ENCODE results near the gene CRELD1. TPM values are rescaled to one million over a fixed set of nuclear protein-coding genes. Genes with fewer than 3 reads are reported as not detected.

CRELD1 gene
- total and polyA plus RNA-seq, 9 donors, result 11.2 to 35.2 (median 29.0) TPM

DNA sequence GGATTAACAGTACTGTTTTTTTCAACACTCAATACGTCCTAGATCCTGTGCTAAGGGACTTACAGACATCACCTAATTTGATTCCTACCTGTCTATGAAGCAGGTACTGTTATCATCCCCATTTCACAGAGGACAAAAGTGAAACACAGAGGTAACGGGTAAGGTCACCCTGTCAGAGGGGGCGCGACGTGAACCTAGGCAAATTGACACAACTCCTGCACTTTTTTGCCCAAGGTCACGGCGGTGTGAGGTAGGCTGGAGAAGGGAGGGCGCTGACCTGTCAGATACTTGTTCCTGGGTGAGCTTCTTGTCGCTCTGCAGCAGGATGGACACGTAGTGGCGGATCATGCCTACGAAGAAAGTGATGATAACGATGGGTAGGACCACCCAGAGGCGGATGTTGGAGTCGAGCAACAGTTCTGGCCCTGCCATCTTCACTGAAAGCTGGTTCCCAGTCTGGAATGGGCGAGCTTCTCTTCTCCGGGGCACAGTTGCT lies 52.6 kb downstream of the CRELD1 start:
- Histone ChIP-seq H3K4me3 (peak overlapping the region; percentile 77), H3K27ac (peak overlapping the region in 1 of 2 donors; percentile 49), H3K36me3 (no peaks in the 10 kb centered on the region), H3K27me3 (no peaks in the 10 kb centered on the region), H3K9me3 (no peaks in the 10 kb centered on the region), H3K4me1 (ENCODE audit: insufficient read depth) (peaks cover 11% of the 10 kb centered on the region)
- 0 to 1% (median 0%) methylated on average over 17 of the region's 17 CpGs for WGBS, 3 donors
- intact Hi-C loops (cut with DNase I), result no loop called here
- no peak for DNase-seq
- TF ChIP-seq CTCF (IDR thresholded peaks at IDR 0.05), result no peak
- no peak for TF ChIP-seq EP300 (IDR thresholded peaks at IDR 0.05)
- TF ChIP-seq POLR2A (IDR thresholded peaks at IDR 0.05), result no peak

GRCh38 chr3:9994086-9994844 lies 60.6 kb downstream of the CRELD1 start:
- WGBS, 3 donors, result 90 to 94% (median 94%) methylated on average over 10 of the region's 10 CpGs
- Histone ChIP-seq H3K9me3 (no peaks in the 10 kb centered on the region), H3K27ac (no peak overlapping the region), H3K27me3 (no peaks in the 10 kb centered on the region), H3K36me3 (no peaks in the 10 kb centered on the region), H3K4me3 (no peak overlapping the region), H3K4me1 (ENCODE audit: insufficient read depth) (no peaks in the 10 kb centered on the region)
- no peak for TF ChIP-seq EP300 (IDR thresholded peaks at IDR 0.05)
- no peak for TF ChIP-seq CTCF (IDR thresholded peaks at IDR 0.05)
- TF ChIP-seq POLR2A (IDR thresholded peaks at IDR 0.05), result no peak
- DNase-seq, result no peak
- intact Hi-C loops (cut with DNase I), result no loop called here

Small RNA genes lying within 50 kb of the gene (small RNA-seq; reads per million reads assigned to genes)
- not detected for gene RNU6-882P

Other genes with a start within 250 kb of the CRELD1 start
- gene CPNE9, start 230.0 kb upstream of the CRELD1 start, total RNA-seq, result not detected
- gene CPNE9, start 230.0 kb upstream of the CRELD1 start, polyA plus RNA-seq, result under 1 TPM in 1 of 2 donors, not detected in 1; 0.07 TPM
- 10 to 100 TPM; 11.7 to 26.4 (median 23.1) TPM for gene BRPF1, start 202.1 kb upstream of the CRELD1 start, total RNA-seq
- 10 to 100 TPM in 1 of 2 donors, 1 to 10 TPM in 1; 7.2 to 12.1 TPM for gene BRPF1, start 202.1 kb upstream of the CRELD1 start, polyA plus RNA-seq
- gene OGG1, start 183.9 kb upstream of the CRELD1 start, total RNA-seq, result 10 to 100 TPM; 16.8 to 54.3 (median 31.5) TPM
- 10 to 100 TPM; 28.1 to 28.9 TPM for gene OGG1, start 183.9 kb upstream of the CRELD1 start, polyA plus RNA-seq
- 10 to 100 TPM; 38.4 to 67.3 (median 48.4) TPM for gene CAMK1, start 163.9 kb upstream of the CRELD1 start, total RNA-seq
- 10 to 100 TPM; 34.8 to 38.7 TPM for gene CAMK1, start 163.9 kb upstream of the CRELD1 start, polyA plus RNA-seq
- 10 to 100 TPM; 49.4 to 77.9 (median 67.4) TPM for gene TADA3, start 141.4 kb upstream of the CRELD1 start, total RNA-seq
- gene TADA3, start 141.4 kb upstream of the CRELD1 start, polyA plus RNA-seq, result 10 to 100 TPM; 45.5 to 49.5 TPM
- 100 to 1,000 TPM in 3 of 7 donors, 10 to 100 TPM in 4; 58.3 to 123 (median 85.1) TPM for gene ARPC4, start 140.8 kb upstream of the CRELD1 start, total RNA-seq
- 100 to 1,000 TPM in 1 of 2 donors, 10 to 100 TPM in 1; 75.2 to 189 TPM for gene ARPC4, start 140.8 kb upstream of the CRELD1 start, polyA plus RNA-seq
- gene TTLL3, start 123.6 kb upstream of the CRELD1 start, total RNA-seq, result 10 to 100 TPM; 53.4 to 94.4 (median 65.1) TPM
- 10 to 100 TPM; 43.0 to 62.0 TPM for gene TTLL3, start 123.6 kb upstream of the CRELD1 start, polyA plus RNA-seq
- gene RPUSD3, start 89.8 kb upstream of the CRELD1 start, total RNA-seq, result 10 to 100 TPM; 23.3 to 32.2 (median 26.9) TPM
- 10 to 100 TPM; 19.4 to 21.5 TPM for gene RPUSD3, start 89.8 kb upstream of the CRELD1 start, polyA plus RNA-seq
- 1 to 10 TPM in 2 of 7 donors, under 1 TPM in 1, not detected in 4; 0.23 to 3.0 (median 1.2) TPM for gene CIDEC, start 53.6 kb upstream of the CRELD1 start, total RNA-seq
- gene CIDEC, start 53.6 kb upstream of the CRELD1 start, polyA plus RNA-seq, result 1 to 10 TPM in 1 of 2 donors, not detected in 1; 1.4 TPM
- gene JAGN1, start 43.2 kb upstream of the CRELD1 start, total RNA-seq, result 10 to 100 TPM; 25.7 to 39.9 (median 31.6) TPM
- 10 to 100 TPM; 36.2 to 54.0 TPM for gene JAGN1, start 43.2 kb upstream of the CRELD1 start, polyA plus RNA-seq
- gene IL17RE, start 31.0 kb upstream of the CRELD1 start, total RNA-seq, result 1 to 10 TPM in 6 of 7 donors, under 1 TPM in 1; 0.48 to 3.6 (median 1.3) TPM
- 1 to 10 TPM; 1.1 to 2.0 TPM for gene IL17RE, start 31.0 kb upstream of the CRELD1 start, polyA plus RNA-seq
- gene IL17RC, start 16.7 kb upstream of the CRELD1 start, total RNA-seq, result 10 to 100 TPM; 24.0 to 46.5 (median 37.4) TPM
- gene IL17RC, start 16.7 kb upstream of the CRELD1 start, polyA plus RNA-seq, result 10 to 100 TPM; 14.2 to 34.1 TPM
- 1 to 10 TPM; 1.4 to 6.0 (median 2.6) TPM for gene PRRT3, start 18.6 kb downstream of the CRELD1 start, total RNA-seq
- gene PRRT3, start 18.6 kb downstream of the CRELD1 start, polyA plus RNA-seq, result 1 to 10 TPM; 1.0 TPM
- gene EMC3, start 53.0 kb downstream of the CRELD1 start, total RNA-seq, result 10 to 100 TPM; 21.3 to 45.2 (median 28.4) TPM
- gene EMC3, start 53.0 kb downstream of the CRELD1 start, polyA plus RNA-seq, result 100 to 1,000 TPM in 1 of 2 donors, 10 to 100 TPM in 1; 46.0 to 108 TPM
- gene FANCD2, start 92.6 kb downstream of the CRELD1 start, total RNA-seq, result 1 to 10 TPM; 2.0 to 4.1 (median 3.4) TPM
- 1 to 10 TPM; 2.4 to 4.3 TPM for gene FANCD2, start 92.6 kb downstream of the CRELD1 start, polyA plus RNA-seq
- not detected for gene FANCD2OS, start 174.4 kb downstream of the CRELD1 start, total RNA-seq
- gene FANCD2OS, start 174.4 kb downstream of the CRELD1 start, polyA plus RNA-seq, result not detected
- 100 to 1,000 TPM in 5 of 7 donors, 10 to 100 TPM in 2; 69.7 to 130 (median 123) TPM for gene BRK1, start 181.8 kb downstream of the CRELD1 start, total RNA-seq
- 100 to 1,000 TPM; 178 to 292 TPM for gene BRK1, start 181.8 kb downstream of the CRELD1 start, polyA plus RNA-seq
- gene VHL, start 207.9 kb downstream of the CRELD1 start, total RNA-seq, result 10 to 100 TPM; 22.5 to 36.0 (median 32.9) TPM
- 10 to 100 TPM; 24.2 to 55.2 TPM for gene VHL, start 207.9 kb downstream of the CRELD1 start, polyA plus RNA-seq
- gene IRAK2, start 231.1 kb downstream of the CRELD1 start, total RNA-seq, result 1 to 10 TPM; 1.4 to 1.8 (median 1.5) TPM
- 1 to 10 TPM; 1.1 to 2.3 TPM for gene IRAK2, start 231.1 kb downstream of the CRELD1 start, polyA plus RNA-seq

Measured in ovary (tissue), 9 donors.